Mesenchymal stem cell (in vitro differentiated cells and primary cell): ENCODE data around the gene HOXA3.

ENCODE experiments used
- DNase-seq: peaks from one replicate; pipeline ENCODE4 v3.0.0-alpha.2; 2013
- H2AFZ ChIP-seq: one replicate; pipeline ENCODE4 v1.6.1; 2013; ENCODE audit warnings: low read depth, mild to moderate bottlenecking, control low read depth, inconsistent platforms, low read length, moderate library complexity
- H2AK5ac ChIP-seq: 2 replicates; pipeline ENCODE4 v1.6.1; 2013; ENCODE audit warnings: low read length, moderate library complexity, mild to moderate bottlenecking, inconsistent platforms; ENCODE audit not compliant: severe bottlenecking
- H2BK120ac ChIP-seq: one replicate; pipeline ENCODE4 v1.6.1; 2013; ENCODE audit warnings: low read depth, mild to moderate bottlenecking, inconsistent platforms, low read length, moderate library complexity
- H2BK12ac ChIP-seq, 2 experiments: one replicate each; pipeline ENCODE4 v1.6.1; 2013; ENCODE audit warnings: inconsistent platforms in 2 of 2, low read length in 2 of 2, mild to moderate bottlenecking in 2 of 2, moderate library complexity in 2 of 2, control low read depth in 1 of 2
- H2BK15ac ChIP-seq: one replicate; pipeline ENCODE4 v1.6.1; 2013; ENCODE audit warnings: mild to moderate bottlenecking, low read depth, inconsistent platforms; ENCODE audit not compliant: poor library complexity, severe bottlenecking
- H2BK5ac ChIP-seq: 2 replicates; pipeline ENCODE4 v1.6.1; 2013; ENCODE audit warnings: low read depth, mild to moderate bottlenecking, low read length, control low read depth, inconsistent platforms; ENCODE audit not compliant: poor library complexity, severe bottlenecking
- H3K14ac ChIP-seq, 2 experiments: one replicate each; pipeline ENCODE4 v1.6.1; 2013; ENCODE audit warnings: inconsistent platforms in 2 of 2, low read length in 2 of 2, control low read depth in 1 of 2, mild to moderate bottlenecking in 1 of 2, moderate library complexity in 1 of 2
- H3K18ac ChIP-seq, 2 experiments: one replicate each; pipeline ENCODE4 v1.6.1; 2013; ENCODE audit warnings: inconsistent platforms in 2 of 2, low read length in 2 of 2, control low read depth in 1 of 2, low read depth in 1 of 2, mild to moderate bottlenecking in 1 of 2
- H3K23ac ChIP-seq, 2 experiments: one replicate each; pipeline ENCODE4 v1.6.1; 2013; ENCODE audit warnings: inconsistent platforms in 2 of 2, low read length in 2 of 2, mild to moderate bottlenecking in 2 of 2, moderate library complexity in 2 of 2, control low read depth in 1 of 2
- H3K27ac ChIP-seq: 2 replicates; pipeline ENCODE4 v1.5.1; 2013; ENCODE audit warnings: mild to moderate bottlenecking, moderate library complexity, low read length, control low read depth, inconsistent platforms; ENCODE audit not compliant: poor library complexity, severe bottlenecking
- H3K27me3 ChIP-seq, 2 experiments: 2 replicates each; pipeline versions ENCODE4 v1.6.1 to v1.7.0; 2013; ENCODE audit warnings: low read length in 2 of 2, mild to moderate bottlenecking in 2 of 2, moderate library complexity in 2 of 2, control low read depth in 1 of 2, inconsistent platforms in 1 of 2; ENCODE audit not compliant: control insufficient read depth in 1 of 2, insufficient read depth in 1 of 2
- H3K36me3 ChIP-seq, 2 experiments: 2 replicates each; pipeline versions ENCODE4 v1.6.1 to v1.7.0; 2013; ENCODE audit warnings: low read length in 2 of 2, control low read depth in 1 of 2, inconsistent platforms in 1 of 2, low read depth in 1 of 2, mild to moderate bottlenecking in 1 of 2; ENCODE audit not compliant: insufficient read depth in 2 of 2, control insufficient read depth in 1 of 2
- H3K4ac ChIP-seq, 2 experiments: one replicate each; pipeline ENCODE4 v1.6.1; 2013; ENCODE audit warnings: inconsistent platforms in 2 of 2, low read length in 2 of 2, mild to moderate bottlenecking in 2 of 2, moderate library complexity in 2 of 2, control low read depth in 1 of 2, low read depth in 1 of 2
- H3K4me1 ChIP-seq: 2 replicates; pipeline ENCODE4 v1.6.1; 2013; ENCODE audit warnings: low read depth, low read length, control low read depth; ENCODE audit not compliant: control insufficient read depth, insufficient read depth
- H3K4me2 ChIP-seq: 2 replicates; pipeline ENCODE4 v1.6.1; 2013; ENCODE audit warnings: low read length, mild to moderate bottlenecking, inconsistent platforms; ENCODE audit not compliant: poor library complexity, severe bottlenecking
- H3K4me3 ChIP-seq, 2 experiments: 2 replicates each; pipeline versions ENCODE4 v1.5.1 to v1.7.0; 2013; ENCODE audit warnings: low read length in 2 of 2, mild to moderate bottlenecking in 2 of 2, control low read depth in 1 of 2, low read depth in 1 of 2; ENCODE audit not compliant: insufficient read depth in 1 of 2
- H3K79me1 ChIP-seq: replicated peaks from 2 replicates; pipeline ENCODE4 v1.6.1; 2013; ENCODE audit warnings: mild to moderate bottlenecking, control low read depth, low read length, inconsistent platforms; ENCODE audit not compliant: poor library complexity, severe bottlenecking
- H3K9ac ChIP-seq: 2 replicates; pipeline ENCODE4 v1.7.0; 2013; ENCODE audit warnings: mild to moderate bottlenecking, low read length, moderate library complexity
- H3K9me3 ChIP-seq: 2 replicates; pipeline ENCODE4 v1.7.0; 2013; ENCODE audit warnings: mild to moderate bottlenecking, low read length; ENCODE audit not compliant: control insufficient read depth
- H4K8ac ChIP-seq: one replicate; pipeline ENCODE4 v1.6.1; 2013; ENCODE audit warnings: inconsistent platforms, mild to moderate bottlenecking, low read length, moderate library complexity
- H4K91ac ChIP-seq: one replicate; pipeline ENCODE4 v1.6.1; 2013; ENCODE audit warnings: mild to moderate bottlenecking, low read length, inconsistent platforms
- whole genome bisulfite sequencing: methylation state at CpG from one replicate; pipeline ENCODE4 v1.1.7; 2013; ENCODE audit warnings: mixed read lengths; 5-methylcytosine and 5-hydroxymethylcytosine counted together

The HOXA3 gene

DNA sequence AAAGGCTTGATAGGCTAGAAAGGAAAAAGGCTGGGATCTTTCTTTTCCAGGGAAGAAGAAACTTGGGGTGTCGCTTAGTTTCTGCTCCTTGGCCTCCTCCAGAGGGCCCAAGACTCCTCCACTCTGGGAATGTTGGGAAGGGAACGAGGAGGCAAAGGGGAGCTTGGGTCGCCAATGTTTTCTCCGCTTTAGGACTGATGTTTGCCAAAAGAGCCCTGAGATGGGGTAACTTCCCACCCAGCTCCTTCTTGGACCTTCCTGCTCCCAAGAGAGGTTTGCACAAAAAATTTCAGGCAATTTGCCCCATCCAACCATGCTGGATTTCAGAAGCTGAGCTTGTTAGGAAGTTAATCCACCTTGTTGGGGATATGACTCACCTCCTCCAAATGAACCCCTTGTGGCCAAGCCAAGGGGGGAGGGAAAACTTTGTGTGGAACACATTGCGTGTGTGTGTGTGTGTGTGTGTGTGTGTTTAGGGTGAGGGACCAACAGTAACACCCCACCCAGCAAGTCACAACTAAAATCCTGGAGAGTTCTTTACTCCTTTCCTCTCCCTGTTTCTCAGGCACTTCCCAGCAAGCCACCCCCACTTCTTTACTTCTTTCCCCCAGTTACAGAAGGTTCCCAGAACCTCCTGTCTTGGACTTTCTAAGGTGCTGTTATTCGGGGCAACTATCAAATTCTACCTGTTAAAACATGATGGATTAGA, 41.2 kb downstream of the HOXA3 start:
- Histone ChIP-seq H4K8ac (no peak overlapping the region), H2BK120ac (no peak overlapping the region), H2BK15ac (no peak overlapping the region), H2AK5ac (peak overlapping the region; percentile 10), H3K4me1 (peaks cover 25% of the 10 kb centered on the region), H3K14ac (no peak overlapping the region), H3K27ac (peak overlapping the region; percentile 85), H2AFZ (no peak overlapping the region), H3K4me2 (peak overlapping the region; percentile 81), H2BK12ac (no peak overlapping the region), H3K36me3 (peaks cover 7 to 32% of the 10 kb centered on the region in 2 experiments), H2BK5ac (peak overlapping the region; percentile 69), H3K27me3 (no peaks in the 10 kb centered on the region), H3K79me1 (no peaks in the 10 kb centered on the region), H3K9ac (peak overlapping the region; percentile 89), H3K4ac (no peak overlapping the region), H3K4me3 (peak overlapping the region in 1 of 2 experiments; percentile 87), H4K91ac (no peak overlapping the region), H3K23ac (no peak overlapping the region), H3K9me3 (no peaks in the 10 kb centered on the region), H3K18ac (peak overlapping the region in 1 of 2 experiments; percentile 55)
- 27% methylated on average over 4 of the region's 6 CpGs for WGBS
- DNase-seq = peak; percentile 42

GRCh38 chr7:27110186-27111031, 42.0 kb downstream of the HOXA3 start:
- Histone ChIP-seq H3K4ac (peak overlapping the region in 1 of 2 experiments; percentile 26), H3K4me2 (peak overlapping the region; percentile 82), H2AK5ac (peak overlapping the region; percentile 54), H3K4me1 (peaks cover 25% of the 10 kb centered on the region), H3K27ac (peak overlapping the region; percentile 87), H2BK5ac (peak overlapping the region; percentile 74), H2AFZ (no peak overlapping the region), H3K79me1 (no peaks in the 10 kb centered on the region), H2BK15ac (peak overlapping the region; percentile 19), H4K91ac (peak overlapping the region; percentile 45), H2BK120ac (no peak overlapping the region), H3K23ac (peak overlapping the region in 1 of 2 experiments; percentile 68), H3K18ac (peak overlapping the region; percentile 19 to 74), H4K8ac (no peak overlapping the region), H3K9me3 (no peaks in the 10 kb centered on the region), H3K14ac (no peak overlapping the region), H3K36me3 (peaks cover 6 to 26% of the 10 kb centered on the region in 2 experiments), H2BK12ac (peak overlapping the region in 1 of 2 experiments; percentile 50), H3K4me3 (peak overlapping the region; percentile 41 to 70), H3K9ac (peak overlapping the region; percentile 96), H3K27me3 (no peaks in the 10 kb centered on the region)
- peak; percentile 67 for DNase-seq
- 10% methylated on average over 64 of the region's 66 CpGs for WGBS

DNA sequence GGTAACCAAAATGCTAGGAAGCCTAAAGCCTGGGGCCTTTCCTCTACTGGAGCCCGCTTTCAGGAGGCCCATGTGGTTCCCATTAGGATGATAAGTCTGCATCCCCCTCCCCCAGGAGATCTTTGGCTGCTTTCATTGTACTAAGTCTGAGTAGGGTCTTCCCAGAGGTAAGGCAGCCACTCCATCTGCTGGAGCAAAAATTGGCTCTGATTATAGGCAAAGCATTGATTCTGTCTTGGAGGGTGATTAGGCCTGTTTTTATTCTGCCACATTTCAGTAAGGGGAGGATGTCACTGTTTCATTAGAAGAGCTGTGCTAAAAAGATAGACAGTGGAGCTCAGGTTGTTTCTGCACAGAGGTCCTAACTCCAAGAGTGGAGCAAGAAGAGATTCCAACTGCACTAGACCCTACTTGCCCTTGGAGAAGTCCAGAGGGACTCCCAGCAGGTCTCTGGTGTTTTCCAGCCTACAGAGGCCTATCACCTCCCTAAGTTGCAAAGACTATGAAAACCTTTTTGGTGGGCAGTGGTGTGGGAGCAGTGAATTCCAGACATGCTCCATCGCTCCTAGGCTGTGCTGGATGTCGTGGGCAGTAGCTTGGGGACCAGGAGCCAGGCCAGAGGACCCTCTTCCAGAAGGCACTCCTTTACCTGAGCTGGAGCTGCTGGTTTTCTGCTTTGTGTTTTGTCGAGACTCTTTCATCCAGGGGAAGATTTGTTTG, 42.8 kb downstream of the HOXA3 start:
- no peak overlapping the region for H3K18ac ChIP-seq
- H3K79me1 ChIP-seq = no peaks in the 10 kb centered on the region
- H3K14ac ChIP-seq = no peak overlapping the region
- peak overlapping the region; percentile 54 for H2AK5ac ChIP-seq
- H2BK5ac ChIP-seq = no peak overlapping the region
- H3K9me3 ChIP-seq = no peaks in the 10 kb centered on the region
- H3K4me3 ChIP-seq = peak overlapping the region in 1 of 2 experiments; percentile 41
- WGBS = 77% methylated on average over 4 of the region's 4 CpGs
- H3K27ac ChIP-seq = peak overlapping the region; percentile 87
- no peak for DNase-seq
- no peaks in the 10 kb centered on the region for H3K27me3 ChIP-seq
- peak overlapping the region; percentile 82 for H3K4me2 ChIP-seq
- H3K4ac ChIP-seq = peak overlapping the region in 1 of 2 experiments; percentile 26
- no peak overlapping the region for H4K91ac ChIP-seq
- H2BK12ac ChIP-seq = peak overlapping the region in 1 of 2 experiments; percentile 6
- peaks cover 27% of the 10 kb centered on the region for H3K4me1 ChIP-seq
- H2BK120ac ChIP-seq = no peak overlapping the region
- H2BK15ac ChIP-seq = no peak overlapping the region
- peak overlapping the region; percentile 96 for H3K9ac ChIP-seq
- H3K23ac ChIP-seq = no peak overlapping the region
- no peak overlapping the region for H2AFZ ChIP-seq
- H4K8ac ChIP-seq = no peak overlapping the region
- peaks cover 6 to 26% of the 10 kb centered on the region in 2 experiments for H3K36me3 ChIP-seq
